NCI-H146 treated with DMSO at 0.1 percent for 48 hours (cell line): ENCODE results near the gene WNK2.
"Not testable (repeated sequence)": the region's sequence is repeated elsewhere in the genome, so short reads cannot be mapped to it uniquely, and the experiment has no call there.

Source experiments
- DNase-seq: peaks from one replicate; lab custom pipeline; 2025; ENCODE audit not compliant: unreplicated experiment; lab: John Stamatoyannopoulos, UW

The WNK2 gene

GRCh38 chr9:93233033-93233432 is 49.1 kb downstream of the WNK2 start:
- no peak for DNase-seq

DNA sequence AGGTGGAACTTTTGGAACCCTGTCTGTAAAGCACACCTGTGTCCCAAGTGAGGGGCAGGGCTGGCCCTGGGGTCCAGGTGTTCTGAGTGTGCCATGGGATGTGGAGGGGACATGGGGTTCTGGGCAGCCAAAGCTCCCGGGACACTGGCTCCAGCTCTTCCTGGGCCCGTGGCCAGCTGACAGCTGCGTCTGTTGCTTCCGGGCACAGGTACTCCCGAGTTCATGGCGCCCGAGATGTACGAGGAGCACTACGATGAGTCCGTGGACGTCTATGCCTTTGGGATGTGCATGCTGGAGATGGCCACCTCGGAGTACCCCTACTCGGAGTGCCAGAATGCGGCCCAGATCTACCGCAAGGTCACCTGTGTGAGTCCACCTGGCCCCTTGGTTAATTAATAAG is 50.7 kb downstream of the WNK2 start:
- DNase-seq: no peak

GRCh38 chr9:93235300-93235960 is 51.5 kb downstream of the WNK2 start:
- no peak for DNase-seq

GRCh38 chr9:93236541-93237206 is 52.7 kb downstream of the WNK2 start:
- no peak for DNase-seq

- DNase-seq: no peak
These were observed 53.6 kb downstream of the WNK2 start for GRCh38 chr9:93237540-93237939.

DNA sequence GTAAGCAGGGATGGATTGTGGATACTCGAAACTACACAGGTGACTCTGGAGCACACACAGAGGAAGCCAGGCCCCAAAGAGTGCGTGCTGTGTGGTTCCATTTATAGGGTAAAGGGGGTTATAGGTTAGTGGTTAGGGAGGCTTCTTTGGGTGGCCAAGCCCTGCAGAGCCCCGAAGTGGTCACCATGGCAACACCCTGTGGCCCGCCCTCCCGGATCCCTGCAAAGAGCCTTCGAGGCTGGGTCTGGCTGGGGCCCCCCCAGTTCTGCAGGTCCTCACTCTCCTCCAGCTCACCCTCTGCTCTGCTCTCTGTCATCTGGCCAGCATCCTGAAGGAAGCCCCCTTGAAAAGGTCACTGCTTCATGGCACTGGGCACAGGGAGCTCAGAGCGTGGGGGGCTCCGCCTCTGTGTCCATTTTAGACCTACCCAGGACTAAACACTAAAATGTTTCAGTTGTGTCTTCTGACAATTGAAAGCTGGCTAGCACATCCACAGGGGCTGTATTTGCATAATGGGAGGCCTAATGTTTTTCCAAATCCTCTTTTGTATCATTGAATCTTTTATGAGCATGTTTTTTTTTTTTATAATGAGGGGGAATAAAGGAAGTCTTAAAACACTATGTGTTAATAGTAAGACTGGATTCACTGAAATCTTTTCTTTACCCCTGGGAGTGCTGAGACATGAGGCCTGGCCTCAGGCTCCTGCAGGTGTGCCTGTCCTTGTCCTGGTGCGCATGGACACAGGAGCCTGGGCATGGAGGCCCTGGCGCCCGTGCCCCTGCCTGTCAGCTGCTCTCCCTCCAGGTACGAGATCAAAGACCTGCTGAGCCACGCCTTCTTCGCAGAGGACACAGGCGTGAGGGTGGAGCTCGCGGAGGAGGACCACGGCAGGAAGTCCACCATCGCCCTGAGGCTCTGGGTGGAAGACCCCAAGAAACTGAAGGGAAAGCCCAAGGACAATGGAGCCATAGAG is 55.3 kb downstream of the WNK2 start:
- no peak for DNase-seq

DNA sequence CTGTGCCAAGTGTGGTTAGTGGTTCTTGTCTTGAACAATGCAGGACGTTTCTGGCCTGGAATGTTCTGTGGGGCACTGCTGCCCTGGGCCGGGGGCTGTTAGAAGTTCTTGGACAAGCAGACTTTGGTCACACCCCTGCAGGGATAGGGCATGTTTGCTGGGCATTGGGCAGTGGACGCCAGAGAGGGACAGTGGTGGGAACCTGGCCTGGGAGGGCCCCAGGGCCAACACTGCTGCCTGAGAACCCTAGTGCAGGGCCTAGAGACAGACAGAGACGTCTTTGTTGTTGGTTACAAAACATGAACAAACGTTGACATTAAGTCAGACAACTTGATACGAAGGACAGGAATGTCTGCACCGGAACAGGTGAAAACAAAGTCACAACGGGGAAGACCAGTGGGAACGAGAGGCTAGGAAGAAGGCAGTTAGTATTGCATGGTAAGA is 57.0 kb downstream of the WNK2 start:
- DNase-seq: no peak

DNA sequence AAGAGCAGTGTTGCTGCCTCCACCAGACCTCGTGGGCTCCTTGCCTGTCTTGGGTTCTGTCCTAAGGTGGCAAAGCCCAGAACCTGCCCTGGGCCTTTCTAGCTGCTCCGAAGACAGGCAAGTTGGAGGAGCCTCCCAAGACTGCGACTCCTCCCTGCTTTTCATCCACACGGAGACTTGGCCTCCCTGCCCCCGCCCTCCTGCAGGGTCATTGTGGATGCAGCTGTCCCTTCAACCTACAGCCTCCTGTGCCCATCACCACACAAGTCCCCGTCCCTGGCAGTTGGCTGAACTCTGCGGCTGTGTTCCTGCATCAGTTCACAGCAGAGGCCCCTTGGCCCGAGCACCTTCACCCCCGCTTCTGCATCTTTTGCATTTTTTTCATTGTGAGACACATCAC is 59.2 kb downstream of the WNK2 start:
- DNase-seq: no peak

DNA sequence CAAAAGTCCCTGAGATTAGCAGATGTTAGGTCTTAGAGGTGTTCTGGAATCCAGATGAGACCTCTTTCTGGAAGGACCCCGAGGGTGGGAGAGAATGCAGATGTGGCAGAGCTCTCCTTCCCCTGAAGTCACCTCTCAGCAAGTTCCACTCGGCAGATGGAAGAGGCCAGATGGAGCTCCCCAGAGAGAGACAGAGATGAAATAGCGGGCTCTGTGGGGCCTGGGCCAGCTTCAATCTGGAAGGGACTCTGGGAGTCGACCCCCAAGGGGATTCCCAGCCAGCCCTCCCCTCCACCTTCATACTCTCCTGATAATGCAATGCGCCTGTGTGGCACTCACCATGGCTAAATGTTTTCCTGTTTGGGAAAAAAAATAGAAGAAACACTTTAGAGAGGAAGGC is 60.2 kb downstream of the WNK2 start:
- no peak for DNase-seq

GRCh38 chr9:93244510-93245436 is 60.8 kb downstream of the WNK2 start:
- no peak for DNase-seq

GRCh38 chr9:93245437-93245970 is 61.6 kb downstream of the WNK2 start:
- DNase-seq: no peak

DNA sequence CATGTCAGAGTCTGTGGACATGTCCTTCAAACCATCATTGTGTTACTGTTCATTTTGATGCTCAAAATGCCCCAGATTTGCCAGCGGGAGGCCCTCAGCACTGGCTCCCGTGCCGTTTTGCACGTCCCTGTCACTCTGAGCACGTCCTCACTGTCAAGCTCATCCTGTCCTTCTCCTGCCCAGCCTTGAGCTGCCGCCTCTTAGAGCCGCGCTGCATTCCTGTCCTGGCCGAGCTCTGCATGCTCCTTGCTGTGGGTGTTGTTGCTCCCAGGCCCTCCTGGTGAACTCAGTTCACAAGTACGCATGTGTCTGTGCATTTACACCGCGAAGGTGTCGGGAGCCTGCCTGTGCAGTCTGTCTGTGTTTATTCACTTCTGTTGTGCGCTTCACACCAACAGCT is 62.2 kb downstream of the WNK2 start:
- no peak for DNase-seq

DNA sequence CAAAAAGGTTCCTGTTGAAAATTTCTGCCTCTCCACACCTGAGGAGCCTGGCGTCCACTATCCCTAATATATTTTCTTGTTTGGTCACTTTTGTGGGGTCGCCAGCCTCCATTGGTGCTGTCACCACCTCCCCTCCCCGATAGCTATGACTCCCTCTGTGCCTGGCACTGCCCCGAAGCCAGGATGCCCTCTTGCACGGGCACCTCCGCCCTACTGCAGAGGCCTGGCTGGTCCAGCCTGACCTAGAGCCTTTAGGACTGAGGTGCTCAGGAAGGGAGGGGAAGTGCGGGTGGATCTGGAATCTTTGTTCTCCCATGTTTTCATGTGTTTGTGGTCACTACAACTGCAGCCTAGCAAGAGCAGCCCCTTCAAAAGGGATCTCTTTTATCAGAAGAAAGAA is 62.6 kb downstream of the WNK2 start:
- no peak for DNase-seq

DNA sequence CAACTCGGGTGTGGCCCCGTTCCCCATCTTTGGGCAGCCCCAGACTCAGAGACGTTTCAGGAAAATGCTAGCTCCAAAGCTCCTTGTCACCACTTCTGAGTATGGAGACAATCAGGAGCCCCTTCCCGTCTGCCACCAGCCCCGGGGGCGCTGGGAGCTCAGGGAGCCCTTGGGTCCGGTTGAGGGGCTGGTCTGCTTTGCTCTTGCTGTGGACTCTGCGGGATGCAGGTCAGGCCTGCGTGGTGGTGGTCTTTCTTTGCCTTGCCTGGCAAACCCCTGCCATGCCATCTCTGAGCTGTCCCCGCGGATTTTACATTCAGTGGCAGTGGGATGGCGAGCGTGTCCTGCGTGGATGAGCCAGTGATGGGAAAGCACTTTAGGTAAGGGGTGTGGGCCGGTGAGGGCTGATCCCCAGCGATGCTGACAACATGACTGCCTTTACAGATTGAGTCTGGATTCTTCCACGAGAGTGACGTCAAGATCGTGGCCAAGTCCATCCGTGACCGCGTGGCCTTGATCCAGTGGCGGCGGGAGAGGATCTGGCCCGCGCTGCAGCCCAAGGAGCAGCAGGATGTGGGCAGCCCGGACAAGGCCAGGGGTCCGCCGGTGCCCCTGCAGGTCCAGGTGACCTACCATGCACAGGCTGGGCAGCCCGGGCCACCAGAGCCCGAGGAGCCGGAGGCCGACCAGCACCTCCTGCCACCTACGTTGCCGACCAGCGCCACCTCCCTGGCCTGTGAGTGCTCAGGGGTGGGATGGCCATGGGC is 63.3 kb downstream of the WNK2 start:
- no peak for DNase-seq

DNA sequence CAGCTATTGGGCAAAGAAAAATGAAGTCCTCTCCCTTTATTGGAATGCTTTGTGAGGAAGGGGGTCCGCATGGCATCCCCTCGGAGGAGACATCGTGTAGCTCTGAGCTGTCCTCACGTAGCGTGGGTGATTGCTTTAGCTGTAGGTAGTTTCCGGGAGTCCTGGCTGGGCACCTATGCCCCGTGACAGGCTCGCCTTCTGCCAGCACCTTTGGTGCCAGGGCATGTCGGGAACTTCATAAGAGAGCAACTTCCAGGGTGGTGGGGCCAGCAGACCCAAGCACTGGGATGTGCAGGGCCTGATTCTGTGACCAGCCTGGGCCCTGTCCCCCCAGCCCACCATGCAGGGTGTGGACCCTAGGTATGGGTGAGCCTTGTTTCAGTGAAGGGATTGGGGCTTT is 64.0 kb downstream of the WNK2 start:
- DNase-seq: no peak

- no peak for DNase-seq
These were observed 64.6 kb downstream of the WNK2 start for GRCh38 chr9:93248386-93249040.

DNA sequence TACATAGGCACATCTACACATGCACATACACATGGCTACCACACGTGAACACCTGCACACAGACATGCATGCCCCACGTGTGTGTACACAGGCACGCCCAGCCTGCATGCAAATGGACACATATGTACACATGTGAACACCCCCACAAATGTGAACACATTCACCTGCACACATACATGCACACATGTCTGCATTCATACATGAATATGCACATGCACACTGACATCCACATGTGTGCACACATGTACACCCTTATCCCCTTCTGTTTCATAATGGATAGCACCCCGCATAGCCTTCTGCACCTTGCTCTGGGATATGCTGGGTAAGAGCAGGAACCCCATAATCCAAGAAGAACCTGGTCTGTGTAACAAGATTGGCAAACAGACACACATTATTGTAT is 66.2 kb downstream of the WNK2 start:
- no peak for DNase-seq

DNA sequence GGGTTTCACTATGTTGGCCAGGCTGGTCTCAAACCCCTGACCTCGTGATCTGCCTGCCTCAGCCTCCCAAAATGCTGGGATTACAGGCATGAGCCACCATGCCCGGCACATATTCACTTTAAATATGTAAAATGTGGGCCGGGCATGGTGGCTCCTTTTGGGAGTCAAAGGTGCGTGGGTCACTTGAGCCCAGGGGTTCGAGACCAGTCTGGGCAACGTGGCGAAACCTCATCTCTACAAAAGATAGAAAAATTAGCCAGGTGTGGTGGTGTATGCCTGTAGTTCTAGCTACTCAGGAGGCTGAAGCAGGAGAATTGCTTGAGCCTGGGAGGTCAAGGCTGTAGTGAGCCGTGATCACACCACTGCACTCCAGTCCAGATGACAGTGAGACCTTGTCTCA is 67.4 kb downstream of the WNK2 start:
- not testable (repeated sequence) for DNase-seq

GRCh38 chr9:93252116-93252780 is 68.3 kb downstream of the WNK2 start:
- no peak for DNase-seq
